Esophagus squamous epithelium (tissue), 4 donors: ENCODE results near the gene METAP2.

ENCODE experiments used
- CTCF ChIP-seq, 6 experiments: fragments of 450-650 bp in 4 of 6; fragments of 200-600 bp in 2 of 6; sonication (generic) in 2 of 6; IDR thresholded peaks; one replicate each; pipeline ENCODE4 v1.5.1; 2016 to 2019; ENCODE audit warnings: antibody characterized with exemption in 6 of 6, mild to moderate bottlenecking in 4 of 6, moderate library complexity in 4 of 6
- POLR2A ChIP-seq, 4 donors: fragments of 450-650 bp; IDR thresholded peaks; one replicate each; pipeline ENCODE4 v1.6.1; 2017; ENCODE audit warnings: antibody characterized with exemption in 4 of 4, mild to moderate bottlenecking in 4 of 4, moderate library complexity in 3 of 4

GRCh38 chr12:95538006-95538405, 64.1 kb downstream of the METAP2 start:
- TF ChIP-seq POLR2A (IDR thresholded peaks at IDR 0.05), result no peak
- TF ChIP-seq CTCF (IDR thresholded peaks at IDR 0.05), result no peak
